ENCODE data around the gene DCTN2. TPM values are rescaled to one million over a fixed set of nuclear protein-coding genes. Genes with fewer than 3 reads are reported as not detected.
A peak's percentile ranks its signal among the peaks of the same experiment; 100 is the strongest.

Gene DCTN2
- total and polyA plus RNA-seq, 2 donors (not counting 1 experiment from before 2014, with no cell fraction given) = 59.4 to 94.3 TPM

- CTCF ChIA-PET = interaction anchor here (1.2 kb wide), 2 partner anchors 56 to 61 kb away, joined by 3 read pairs; partner anchors contain the start of gene INHBE
- peak overlapping the region; percentile 41 for H3K27ac Mint-ChIP-seq
- Histone ChIP-seq H3K27ac (ENCODE audit: low read length in 2 of 2) (no peak overlapping the region), H3K9ac (ENCODE audit: low read length) (no peak overlapping the region), H3K4me2 (replicated peaks; ENCODE audit: low read depth, low read length, poor library complexity, severe bottlenecking) (no peak overlapping the region), H3K79me2 (ENCODE audit: control insufficient read depth, insufficient read depth, low read length) (peaks cover 25% of the 10 kb centered on the region), H3K4me1 (ENCODE audit: control insufficient read depth in 2 of 2, insufficient read depth in 2 of 2, low read length in 2 of 2) (peaks cover 17 to 25% of the 10 kb centered on the region in 2 donors), H3K4me3 (ENCODE audit: control extremely low read depth in 1 of 5, extremely low read depth in 1 of 5, insufficient read depth in 1 of 5, low read depth in 2 of 5, low read length in 4 of 5) (no peak overlapping the region), H3K27me3 (replicated peaks in 1 of 4; ENCODE audit: control extremely low read depth in 1 of 4, control insufficient read depth in 3 of 4, insufficient read depth in 4 of 4, low read length in 3 of 4) (no peaks in the 10 kb centered on the region), H4K20me1 (ENCODE audit: control insufficient read depth, insufficient read depth, low read length, poor library complexity, severe bottlenecking) (peaks cover 19% of the 10 kb centered on the region), H2AFZ (ENCODE audit: insufficient read depth, low read depth, low read length, poor library complexity, severe bottlenecking) (no peak overlapping the region), H3K36me3 (replicated peaks in 1 of 2; ENCODE audit: control extremely low read depth in 1 of 2, control insufficient read depth in 1 of 2, extremely low read depth in 1 of 2, insufficient read depth in 2 of 2, low read length in 1 of 2) (peaks cover 27 to 68% of the 10 kb centered on the region in 2 experiments), H3K9me3 (ENCODE audit: control extremely low read depth in 1 of 3, control insufficient read depth in 2 of 3, insufficient read depth in 1 of 3, low read length in 2 of 3) (no peaks in the 10 kb centered on the region)
- POLR2A ChIA-PET = interaction anchor here (0.6 to 2.3 kb wide), 3 partner anchors 16 to 69 kb away, joined by 3 to 5 read pairs (median 4); no protein-coding TSS in a partner anchor
- H3K9me3 Mint-ChIP-seq (ENCODE audit: insufficient read depth) = no peaks in the 10 kb centered on the region
- H3K4me1 Mint-ChIP-seq = peaks cover 27% of the 10 kb centered on the region
- H3K4me3 Mint-ChIP-seq = no peak overlapping the region
- H3K27me3 Mint-ChIP-seq = no peaks in the 10 kb centered on the region
- 94% methylated on average over 5 of the region's 11 CpGs for WGBS (ENCODE audit: insufficient coverage)
- ATAC-seq (ENCODE audit: low read depth) = no peak
- intact Hi-C loops (cut with micrococcal nuclease) = no loop called here
- TF ChIP-seq EZH2 (IDR thresholded peaks at IDR 0.05; ENCODE audit: borderline replicate concordance, insufficient read depth, low read depth, low read length, poor library complexity, severe bottlenecking) = no peak
- TF ChIP-seq, protein P1, sequence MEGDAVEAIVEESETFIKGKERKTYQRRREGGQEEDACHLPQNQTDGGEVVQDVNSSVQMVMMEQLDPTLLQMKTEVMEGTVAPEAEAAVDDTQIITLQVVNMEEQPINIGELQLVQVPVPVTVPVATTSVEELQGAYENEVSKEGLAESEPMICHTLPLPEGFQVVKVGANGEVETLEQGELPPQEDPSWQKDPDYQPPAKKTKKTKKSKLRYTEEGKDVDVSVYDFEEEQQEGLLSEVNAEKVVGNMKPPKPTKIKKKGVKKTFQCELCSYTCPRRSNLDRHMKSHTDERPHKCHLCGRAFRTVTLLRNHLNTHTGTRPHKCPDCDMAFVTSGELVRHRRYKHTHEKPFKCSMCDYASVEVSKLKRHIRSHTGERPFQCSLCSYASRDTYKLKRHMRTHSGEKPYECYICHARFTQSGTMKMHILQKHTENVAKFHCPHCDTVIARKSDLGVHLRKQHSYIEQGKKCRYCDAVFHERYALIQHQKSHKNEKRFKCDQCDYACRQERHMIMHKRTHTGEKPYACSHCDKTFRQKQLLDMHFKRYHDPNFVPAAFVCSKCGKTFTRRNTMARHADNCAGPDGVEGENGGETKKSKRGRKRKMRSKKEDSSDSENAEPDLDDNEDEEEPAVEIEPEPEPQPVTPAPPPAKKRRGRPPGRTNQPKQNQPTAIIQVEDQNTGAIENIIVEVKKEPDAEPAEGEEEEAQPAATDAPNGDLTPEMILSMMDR (IDR thresholded peaks at IDR 0.05) = no peak
- no peak for DNase-seq
These were observed 31.0 kb downstream of the DCTN2 start for GRCh38 chr12:57515934-57516541.

DNA sequence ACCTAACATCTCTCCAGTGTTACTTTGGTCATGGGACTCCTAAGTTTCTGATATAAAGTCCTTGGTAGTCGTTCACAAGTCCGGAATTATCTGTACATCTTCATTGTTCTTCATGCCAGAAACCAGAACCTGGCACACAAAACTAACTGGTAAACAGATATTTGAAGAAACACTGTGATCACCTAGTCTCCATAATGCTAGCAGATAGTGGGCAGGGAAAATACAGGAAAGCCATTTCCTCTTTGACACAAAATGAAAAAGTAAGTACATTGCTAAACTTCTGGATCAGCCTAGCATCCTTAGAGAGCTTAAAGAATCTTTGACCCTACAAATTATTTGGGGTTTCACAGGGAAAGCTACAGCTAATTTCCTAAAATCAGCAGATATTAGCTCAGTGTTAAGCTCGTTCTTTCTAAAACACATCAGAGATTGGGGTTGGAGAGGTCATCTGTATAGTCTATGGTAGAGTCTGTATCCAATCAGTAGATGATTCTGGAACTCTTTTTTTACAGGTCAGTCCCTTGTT, 31.5 kb downstream of the DCTN2 start:
- DNase-seq (no peak), ATAC-seq (ENCODE audit: low read depth) (no peak)
- Histone ChIP-seq H3K4me3 (ENCODE audit: control extremely low read depth in 1 of 5, extremely low read depth in 1 of 5, insufficient read depth in 1 of 5, low read depth in 2 of 5, low read length in 4 of 5) (no peak overlapping the region), H3K27ac (ENCODE audit: low read length in 2 of 2) (peak overlapping the region in 1 of 2 donors; percentile 10), H3K4me2 (replicated peaks; ENCODE audit: low read depth, low read length, poor library complexity, severe bottlenecking) (no peak overlapping the region), H3K9me3 (ENCODE audit: control extremely low read depth in 1 of 3, control insufficient read depth in 2 of 3, insufficient read depth in 1 of 3, low read length in 2 of 3) (no peaks in the 10 kb centered on the region), H3K79me2 (ENCODE audit: control insufficient read depth, insufficient read depth, low read length) (peaks cover 25% of the 10 kb centered on the region), H4K20me1 (ENCODE audit: control insufficient read depth, insufficient read depth, low read length, poor library complexity, severe bottlenecking) (peaks cover 19% of the 10 kb centered on the region), H2AFZ (ENCODE audit: insufficient read depth, low read depth, low read length, poor library complexity, severe bottlenecking) (no peak overlapping the region), H3K36me3 (replicated peaks in 1 of 2; ENCODE audit: control extremely low read depth in 1 of 2, control insufficient read depth in 1 of 2, extremely low read depth in 1 of 2, insufficient read depth in 2 of 2, low read length in 1 of 2) (peaks cover 27 to 69% of the 10 kb centered on the region in 2 experiments), H3K9ac (ENCODE audit: low read length) (no peak overlapping the region), H3K4me1 (ENCODE audit: control insufficient read depth in 2 of 2, insufficient read depth in 2 of 2, low read length in 2 of 2) (peaks cover 15 to 21% of the 10 kb centered on the region in 2 donors), H3K27me3 (replicated peaks in 1 of 4; ENCODE audit: control extremely low read depth in 1 of 4, control insufficient read depth in 3 of 4, insufficient read depth in 4 of 4, low read length in 3 of 4) (no peaks in the 10 kb centered on the region)
- WGBS (ENCODE audit: insufficient coverage) = no CpG with 5 or more reads among the region's 3 CpGs
- POLR2A ChIA-PET = interaction anchor here (0.6 to 2.3 kb wide), 2 partner anchors 19 to 38 kb away, joined by 4 to 5 read pairs; no protein-coding TSS in a partner anchor
- Mint-ChIP-seq H3K27ac (no peak overlapping the region), H3K4me3 (no peak overlapping the region), H3K9me3 (ENCODE audit: insufficient read depth) (no peaks in the 10 kb centered on the region), H3K4me1 (peaks cover 23% of the 10 kb centered on the region), H3K27me3 (no peaks in the 10 kb centered on the region)
- CTCF ChIA-PET = interaction anchor here (1.2 kb wide), 2 partner anchors 55 to 60 kb away, joined by 3 read pairs; partner anchors contain the start of gene INHBE
- TF ChIP-seq, protein P1 (IDR thresholded peaks at IDR 0.05) = no peak
- no peak for TF ChIP-seq EZH2 (IDR thresholded peaks at IDR 0.05; ENCODE audit: borderline replicate concordance, insufficient read depth, low read depth, low read length, poor library complexity, severe bottlenecking)
- intact Hi-C loops (cut with micrococcal nuclease) = no loop called here
